HG02759 (cell line): ENCODE measurements around the gene AGBL4.
"Not testable (repeated sequence)": the region's sequence is repeated elsewhere in the genome, so short reads cannot be mapped to it uniquely, and the experiment has no call there.

Experiments used
- ATAC-seq: cut with Tn5 transposase; IDR thresholded peaks from one replicate; pipeline ENCODE4 v1.9.1; 2021; ENCODE audit warnings: mild to moderate bottlenecking, moderate library complexity; ENCODE audit not compliant: unreplicated experiment

The AGBL4 gene

GRCh38 chr1:49448200-49448599 is 575.6 kb downstream of the AGBL4 start:
- ATAC-seq = no peak

- no peak for ATAC-seq
Measured at GRCh38 chr1:49436865-49437264, 586.9 kb downstream of the AGBL4 start.

GRCh38 chr1:49435291-49435690 is 588.5 kb downstream of the AGBL4 start:
- ATAC-seq = no peak

GRCh38 chr1:49424782-49425181 is 599.0 kb downstream of the AGBL4 start:
- no peak for ATAC-seq

- no peak for ATAC-seq
Measured at GRCh38 chr1:49416758-49417157, 607.0 kb downstream of the AGBL4 start.

- ATAC-seq = no peak
Measured at GRCh38 chr1:49408346-49408745, 615.4 kb downstream of the AGBL4 start.

GRCh38 chr1:49397086-49397485 is 626.7 kb downstream of the AGBL4 start:
- ATAC-seq = peak; percentile 43

GRCh38 chr1:49394200-49394599 is 629.6 kb downstream of the AGBL4 start:
- ATAC-seq = no peak

- no peak for ATAC-seq
Measured at GRCh38 chr1:49389699-49390098, 634.1 kb downstream of the AGBL4 start.

- ATAC-seq = no peak
Measured at GRCh38 chr1:49364676-49365075, 659.1 kb downstream of the AGBL4 start.

- ATAC-seq = no peak
Measured at GRCh38 chr1:49363628-49364027, 660.1 kb downstream of the AGBL4 start.

GRCh38 chr1:49358036-49358435 is 665.7 kb downstream of the AGBL4 start:
- no peak for ATAC-seq

GRCh38 chr1:49356594-49356993 is 667.2 kb downstream of the AGBL4 start:
- ATAC-seq = no peak

- ATAC-seq = no peak
Measured at GRCh38 chr1:49351768-49352167, 672.0 kb downstream of the AGBL4 start.

GRCh38 chr1:49346767-49347349 is 676.9 kb downstream of the AGBL4 start:
- no peak for ATAC-seq

GRCh38 chr1:49340576-49340975 is 683.2 kb downstream of the AGBL4 start:
- ATAC-seq = no peak

GRCh38 chr1:49339043-49339442 is 684.7 kb downstream of the AGBL4 start:
- no peak for ATAC-seq

GRCh38 chr1:49337251-49337650 is 686.5 kb downstream of the AGBL4 start:
- no peak for ATAC-seq

- no peak for ATAC-seq
Measured at GRCh38 chr1:49333906-49334305, 689.8 kb downstream of the AGBL4 start.

- ATAC-seq = no peak
Measured at GRCh38 chr1:49331066-49331852, 692.5 kb downstream of the AGBL4 start.

- no peak for ATAC-seq
Measured at GRCh38 chr1:49323925-49324540, 699.7 kb downstream of the AGBL4 start.

- not testable (repeated sequence) for ATAC-seq
Measured at GRCh38 chr1:49320493-49320892, 703.3 kb downstream of the AGBL4 start.
